ENCODE results near the gene CPSF4. TPM values are rescaled to one million over a fixed set of nuclear protein-coding genes. Genes with fewer than 3 reads are reported as not detected.

Gene CPSF4
- polyA plus RNA-seq, 2 donors = 22.5 to 24.3 TPM

GRCh38 chr7:99440195-99440594 is 1.5 kb downstream of the CPSF4 start:
- Histone ChIP-seq H3K27ac (ENCODE audit: low read depth in 2 of 2, low read length in 1 of 2) (no peak overlapping the region), H3K27me3 (ENCODE audit: control insufficient read depth in 1 of 2, insufficient read depth in 2 of 2, low read length in 2 of 2) (no peaks in the 10 kb centered on the region), H3K9me3 (ENCODE audit: control insufficient read depth in 2 of 2, insufficient read depth in 1 of 2, low read depth in 1 of 2, low read length in 1 of 2) (no peaks in the 10 kb centered on the region), H3K36me3 (ENCODE audit: control insufficient read depth in 2 of 2, insufficient read depth in 2 of 2, low read length in 1 of 2) (peaks cover 3% of the 10 kb centered on the region in 2 donors), H3K4me3 (ENCODE audit: low read depth in 1 of 2, low read length in 2 of 2) (peak overlapping the region in 1 of 2 donors; percentile 90), H3K4me1 (ENCODE audit: control insufficient read depth in 2 of 2, insufficient read depth in 2 of 2, low read length in 1 of 2) (peaks cover 5 to 18% of the 10 kb centered on the region in 2 donors)
- 71 to 80% methylated on average over 9 of the region's 9 CpGs for WGBS, 2 donors

- Histone ChIP-seq H3K36me3 (ENCODE audit: control insufficient read depth in 2 of 2, insufficient read depth in 2 of 2, low read length in 1 of 2) (peaks cover 10 to 36% of the 10 kb centered on the region in 2 donors), H3K27me3 (ENCODE audit: control insufficient read depth in 1 of 2, insufficient read depth in 2 of 2, low read length in 2 of 2) (no peaks in the 10 kb centered on the region)
- WGBS, 2 donors = 87 to 90% methylated on average over 4 of the region's 4 CpGs
Measured at GRCh38 chr7:99446096-99446495, 7.4 kb downstream of the CPSF4 start.

GRCh38 chr7:99447943-99448342 is 9.2 kb downstream of the CPSF4 start:
- Histone ChIP-seq H3K4me1 (ENCODE audit: control insufficient read depth in 2 of 2, insufficient read depth in 2 of 2, low read length in 1 of 2) (peaks cover 3 to 15% of the 10 kb centered on the region in 2 donors), H3K4me3 (ENCODE audit: low read depth in 1 of 2, low read length in 2 of 2) (no peak overlapping the region), H3K9me3 (ENCODE audit: control insufficient read depth in 2 of 2, insufficient read depth in 1 of 2, low read depth in 1 of 2, low read length in 1 of 2) (no peaks in the 10 kb centered on the region), H3K27ac (ENCODE audit: low read depth in 2 of 2, low read length in 1 of 2) (no peak overlapping the region), H3K27me3 (ENCODE audit: control insufficient read depth in 1 of 2, insufficient read depth in 2 of 2, low read length in 2 of 2) (no peaks in the 10 kb centered on the region), H3K36me3 (ENCODE audit: control insufficient read depth in 2 of 2, insufficient read depth in 2 of 2, low read length in 1 of 2) (peaks cover 10 to 50% of the 10 kb centered on the region in 2 donors)
- 91% methylated on average over 10 of the region's 10 CpGs for WGBS, 2 donors

More at GRCh38 chr7:99446096-99446495, 7.4 kb downstream of the CPSF4 start:
- H3K4me1 ChIP-seq (ENCODE audit: control insufficient read depth in 2 of 2, insufficient read depth in 2 of 2, low read length in 1 of 2) = peaks cover 0 to 5% of the 10 kb centered on the region in 2 donors
- H3K4me3 ChIP-seq (ENCODE audit: low read depth in 1 of 2, low read length in 2 of 2) = no peak overlapping the region
- H3K9me3 ChIP-seq (ENCODE audit: control insufficient read depth in 2 of 2, insufficient read depth in 1 of 2, low read depth in 1 of 2, low read length in 1 of 2) = no peaks in the 10 kb centered on the region
- no peak overlapping the region for H3K27ac ChIP-seq (ENCODE audit: low read depth in 2 of 2, low read length in 1 of 2)

GRCh38 chr7:99448855-99449254 is 10.1 kb downstream of the CPSF4 start:
- Histone ChIP-seq H3K36me3 (ENCODE audit: control insufficient read depth in 2 of 2, insufficient read depth in 2 of 2, low read length in 1 of 2) (peaks cover 7 to 55% of the 10 kb centered on the region in 2 donors), H3K27me3 (ENCODE audit: control insufficient read depth in 1 of 2, insufficient read depth in 2 of 2, low read length in 2 of 2) (no peaks in the 10 kb centered on the region), H3K27ac (ENCODE audit: low read depth in 2 of 2, low read length in 1 of 2) (no peak overlapping the region), H3K9me3 (ENCODE audit: control insufficient read depth in 2 of 2, insufficient read depth in 1 of 2, low read depth in 1 of 2, low read length in 1 of 2) (no peaks in the 10 kb centered on the region), H3K4me3 (ENCODE audit: low read depth in 1 of 2, low read length in 2 of 2) (no peak overlapping the region), H3K4me1 (ENCODE audit: control insufficient read depth in 2 of 2, insufficient read depth in 2 of 2, low read length in 1 of 2) (peaks cover 6 to 20% of the 10 kb centered on the region in 2 donors)
- WGBS, 2 donors = 92% methylated on average over 10 of the region's 10 CpGs

- H3K27ac ChIP-seq (ENCODE audit: low read depth in 2 of 2, low read length in 1 of 2) = no peak overlapping the region
- H3K27me3 ChIP-seq (ENCODE audit: control insufficient read depth in 1 of 2, insufficient read depth in 2 of 2, low read length in 2 of 2) = no peaks in the 10 kb centered on the region
- H3K4me1 ChIP-seq (ENCODE audit: control insufficient read depth in 2 of 2, insufficient read depth in 2 of 2, low read length in 1 of 2) = peaks cover 6 to 20% of the 10 kb centered on the region in 2 donors
- WGBS, 2 donors = 93 to 96% methylated on average over 5 of the region's 5 CpGs
- H3K4me3 ChIP-seq (ENCODE audit: low read depth in 1 of 2, low read length in 2 of 2) = no peak overlapping the region
- no peaks in the 10 kb centered on the region for H3K9me3 ChIP-seq (ENCODE audit: control insufficient read depth in 2 of 2, insufficient read depth in 1 of 2, low read depth in 1 of 2, low read length in 1 of 2)
- H3K36me3 ChIP-seq (ENCODE audit: control insufficient read depth in 2 of 2, insufficient read depth in 2 of 2, low read length in 1 of 2) = peaks cover 9 to 58% of the 10 kb centered on the region in 2 donors
Measured at GRCh38 chr7:99449326-99449725, 10.6 kb downstream of the CPSF4 start.

- Histone ChIP-seq H3K4me1 (ENCODE audit: control insufficient read depth in 2 of 2, insufficient read depth in 2 of 2, low read length in 1 of 2) (peaks cover 6 to 20% of the 10 kb centered on the region in 2 donors), H3K27me3 (ENCODE audit: control insufficient read depth in 1 of 2, insufficient read depth in 2 of 2, low read length in 2 of 2) (no peaks in the 10 kb centered on the region), H3K4me3 (ENCODE audit: low read depth in 1 of 2, low read length in 2 of 2) (no peak overlapping the region), H3K36me3 (ENCODE audit: control insufficient read depth in 2 of 2, insufficient read depth in 2 of 2, low read length in 1 of 2) (peaks cover 17 to 70% of the 10 kb centered on the region in 2 donors), H3K9me3 (ENCODE audit: control insufficient read depth in 2 of 2, insufficient read depth in 1 of 2, low read depth in 1 of 2, low read length in 1 of 2) (no peaks in the 10 kb centered on the region), H3K27ac (ENCODE audit: low read depth in 2 of 2, low read length in 1 of 2) (peak overlapping the region; percentile 78 to 86)
- 73 to 80% methylated on average over 8 of the region's 8 CpGs for WGBS, 2 donors
Measured at GRCh38 chr7:99451936-99452335, 13.2 kb downstream of the CPSF4 start.

- H3K36me3 ChIP-seq (ENCODE audit: control insufficient read depth in 2 of 2, insufficient read depth in 2 of 2, low read length in 1 of 2) = peaks cover 22 to 76% of the 10 kb centered on the region in 2 donors
- H3K4me3 ChIP-seq (ENCODE audit: low read depth in 1 of 2, low read length in 2 of 2) = peak overlapping the region in 1 of 2 donors; percentile 9
- 83 to 88% methylated on average over 13 of the region's 13 CpGs for WGBS, 2 donors
- no peaks in the 10 kb centered on the region for H3K9me3 ChIP-seq (ENCODE audit: control insufficient read depth in 2 of 2, insufficient read depth in 1 of 2, low read depth in 1 of 2, low read length in 1 of 2)
- H3K27ac ChIP-seq (ENCODE audit: low read depth in 2 of 2, low read length in 1 of 2) = peak overlapping the region; percentile 78 to 86
- H3K27me3 ChIP-seq (ENCODE audit: control insufficient read depth in 1 of 2, insufficient read depth in 2 of 2, low read length in 2 of 2) = no peaks in the 10 kb centered on the region
- H3K4me1 ChIP-seq (ENCODE audit: control insufficient read depth in 2 of 2, insufficient read depth in 2 of 2, low read length in 1 of 2) = peaks cover 6 to 20% of the 10 kb centered on the region in 2 donors
Measured at GRCh38 chr7:99452541-99452940, 13.8 kb downstream of the CPSF4 start.

- no peaks in the 10 kb centered on the region for H3K9me3 ChIP-seq (ENCODE audit: control insufficient read depth in 2 of 2, insufficient read depth in 1 of 2, low read depth in 1 of 2, low read length in 1 of 2)
- peaks cover 28 to 77% of the 10 kb centered on the region in 2 donors for H3K36me3 ChIP-seq (ENCODE audit: control insufficient read depth in 2 of 2, insufficient read depth in 2 of 2, low read length in 1 of 2)
- no peaks in the 10 kb centered on the region for H3K27me3 ChIP-seq (ENCODE audit: control insufficient read depth in 1 of 2, insufficient read depth in 2 of 2, low read length in 2 of 2)
- peak overlapping the region in 1 of 2 donors; percentile 9 for H3K4me3 ChIP-seq (ENCODE audit: low read depth in 1 of 2, low read length in 2 of 2)
- peak overlapping the region; percentile 78 to 86 for H3K27ac ChIP-seq (ENCODE audit: low read depth in 2 of 2, low read length in 1 of 2)
- H3K4me1 ChIP-seq (ENCODE audit: control insufficient read depth in 2 of 2, insufficient read depth in 2 of 2, low read length in 1 of 2) = peaks cover 6 to 20% of the 10 kb centered on the region in 2 donors
- WGBS, 2 donors = 66 to 75% methylated on average over 11 of the region's 11 CpGs
Measured at GRCh38 chr7:99453105-99453504, 14.4 kb downstream of the CPSF4 start.

- 76 to 84% methylated on average over 9 of the region's 9 CpGs for WGBS, 2 donors
- Histone ChIP-seq H3K36me3 (ENCODE audit: control insufficient read depth in 2 of 2, insufficient read depth in 2 of 2, low read length in 1 of 2) (peaks cover 21 to 62% of the 10 kb centered on the region in 2 donors), H3K4me1 (ENCODE audit: control insufficient read depth in 2 of 2, insufficient read depth in 2 of 2, low read length in 1 of 2) (peaks cover 6 to 20% of the 10 kb centered on the region in 2 donors), H3K27me3 (ENCODE audit: control insufficient read depth in 1 of 2, insufficient read depth in 2 of 2, low read length in 2 of 2) (no peaks in the 10 kb centered on the region), H3K27ac (ENCODE audit: low read depth in 2 of 2, low read length in 1 of 2) (no peak overlapping the region), H3K9me3 (ENCODE audit: control insufficient read depth in 2 of 2, insufficient read depth in 1 of 2, low read depth in 1 of 2, low read length in 1 of 2) (no peaks in the 10 kb centered on the region), H3K4me3 (ENCODE audit: low read depth in 1 of 2, low read length in 2 of 2) (no peak overlapping the region)
Measured at GRCh38 chr7:99455874-99456273, 17.1 kb downstream of the CPSF4 start.

GRCh38 chr7:99456288-99456687 is 17.5 kb downstream of the CPSF4 start:
- H3K27me3 ChIP-seq (ENCODE audit: control insufficient read depth in 1 of 2, insufficient read depth in 2 of 2, low read length in 2 of 2) = no peaks in the 10 kb centered on the region
- H3K36me3 ChIP-seq (ENCODE audit: control insufficient read depth in 2 of 2, insufficient read depth in 2 of 2, low read length in 1 of 2) = peaks cover 21 to 59% of the 10 kb centered on the region in 2 donors
- H3K4me1 ChIP-seq (ENCODE audit: control insufficient read depth in 2 of 2, insufficient read depth in 2 of 2, low read length in 1 of 2) = peaks cover 6 to 20% of the 10 kb centered on the region in 2 donors
- H3K4me3 ChIP-seq (ENCODE audit: low read depth in 1 of 2, low read length in 2 of 2) = no peak overlapping the region
- 71 to 74% methylated on average over 13 of the region's 13 CpGs for WGBS, 2 donors
- H3K9me3 ChIP-seq (ENCODE audit: control insufficient read depth in 2 of 2, insufficient read depth in 1 of 2, low read depth in 1 of 2, low read length in 1 of 2) = no peaks in the 10 kb centered on the region
- H3K27ac ChIP-seq (ENCODE audit: low read depth in 2 of 2, low read length in 1 of 2) = no peak overlapping the region

Data from esophagus (tissue), 2 donors.